Testis (tissue), 2 donors: ENCODE data around the gene EXOC6.

Experiments used
- CTCF ChIP-seq, 3 experiments: fragments of 450-650 bp in 2 of 3; fragments of 200-600 bp in 1 of 3; sonication (generic) in 1 of 3; IDR thresholded peaks; one replicate each; pipeline ENCODE4 v1.5.1; 2016 to 2019; ENCODE audit warnings: antibody characterized with exemption in 3 of 3, mild to moderate bottlenecking in 2 of 3, moderate library complexity in 1 of 3
- POLR2A ChIP-seq: fragments of 450-650 bp; IDR thresholded peaks from one replicate; pipeline ENCODE4 v1.6.1; 2017; ENCODE audit warnings: antibody characterized with exemption, mild to moderate bottlenecking, moderate library complexity

- TF ChIP-seq POLR2A (no peak), CTCF (IDR thresholded peaks at IDR 0.05) (no peak)
These were observed 250.5 kb downstream of the EXOC6 start for GRCh38 chr10:93098816-93099215.
